HepG2 (cell line): ENCODE measurements around the gene FKTN. TPM values are rescaled to one million over a fixed set of nuclear protein-coding genes. Genes with fewer than 3 reads are reported as not detected.
A peak's percentile ranks its signal among the peaks of the same experiment; 100 is the strongest.

Source experiments
- CEBPB ChIP-seq: IDR thresholded peaks from 2 replicates; pipeline ENCODE4 v1.6.1; 2011; ENCODE audit warnings: low read depth, low read length, improper control_type of control experiment, borderline replicate concordance
- DRAP1 ChIP-seq: IDR thresholded peaks from 2 replicates; pipeline ENCODE4 v1.6.1; 2016; ENCODE audit warnings: missing genetic modification reagents, missing compliant biosample characterization
- ELF1 ChIP-seq: sonication (generic); formaldehyde crosslinking; IDR thresholded peaks from 2 replicates; pipeline ENCODE4 v1.4.0; 2020; ENCODE audit warnings: missing genetic modification reagents
- ESRRA ChIP-seq: sonication (generic); formaldehyde crosslinking; IDR thresholded peaks from 2 replicates; pipeline ENCODE4 v1.5.1; 2020; ENCODE audit warnings: mild to moderate bottlenecking, low read depth, missing genetic modification reagents
- FOXO4 ChIP-seq: sonication (generic); formaldehyde crosslinking; conservative IDR thresholded peaks from 2 replicates; pipeline ENCODE4 v1.8.1; 2023; ENCODE audit warnings: missing genetic modification reagents
- HES4 ChIP-seq: sonication (generic); formaldehyde crosslinking; IDR thresholded peaks from 2 replicates; pipeline ENCODE4 v1.9.0; 2021; ENCODE audit warnings: mild to moderate bottlenecking, missing genetic modification reagents, borderline replicate concordance
- HOXD1 ChIP-seq: sonication (generic); formaldehyde crosslinking; IDR thresholded peaks from 2 replicates; pipeline ENCODE4 v1.5.0; 2020; ENCODE audit warnings: missing genetic modification reagents
- KLF13 ChIP-seq: sonication (generic); formaldehyde crosslinking; IDR thresholded peaks from 2 replicates; pipeline ENCODE4 v1.4.0; 2020; ENCODE audit warnings: mild to moderate bottlenecking, missing genetic modification reagents
- KMT2B ChIP-seq: IDR thresholded peaks from 2 replicates; pipeline ENCODE4 v1.6.1; 2016; ENCODE audit warnings: missing genetic modification reagents, missing compliant biosample characterization
- PHF8 ChIP-seq: sonication (generic); formaldehyde crosslinking; IDR thresholded peaks from 2 replicates; pipeline ENCODE4 v1.5.0; 2020; ENCODE audit warnings: missing genetic modification reagents
- PPARG ChIP-seq: conservative IDR thresholded peaks from 2 replicates; pipeline ENCODE4 v1.6.1; 2016; ENCODE audit warnings: missing biosample characterization, missing genetic modification reagents
- RFXANK ChIP-seq: IDR thresholded peaks from 2 replicates; pipeline ENCODE4 v1.6.1; 2016
- SALL2 ChIP-seq: sonication (generic); formaldehyde crosslinking; IDR thresholded peaks from 2 replicates; pipeline ENCODE4 v1.8.1; 2023; ENCODE audit warnings: mild to moderate bottlenecking, missing genetic modification reagents, inconsistent platforms
- SAP130 ChIP-seq: IDR thresholded peaks from 2 replicates; pipeline ENCODE4 v1.6.1; 2016; ENCODE audit warnings: low read depth
- SNRNP70 ChIP-seq: fragments of 200-400 bp; formaldehyde crosslinking; IDR thresholded peaks from 2 replicates; pipeline ENCODE4 v1.6.1; 2017; ENCODE audit warnings: mild to moderate bottlenecking, low read depth, low read length, moderate library complexity
- THAP11 ChIP-seq: IDR thresholded peaks from 2 replicates; pipeline ENCODE4 v1.6.1; 2016; ENCODE audit warnings: missing biosample characterization, missing genetic modification reagents
- UBTF ChIP-seq: sonication (generic); formaldehyde crosslinking; IDR thresholded peaks from 2 replicates; pipeline ENCODE4 v1.4.0; 2020; ENCODE audit warnings: mild to moderate bottlenecking, missing genetic modification reagents
- XRCC5 ChIP-seq: fragments of 200-400 bp; formaldehyde crosslinking; optimal IDR thresholded peaks from 2 replicates; pipeline ENCODE3; 2017; ENCODE audit warnings: mild to moderate bottlenecking, low read length
- ZNF292 ChIP-seq: sonication (generic); formaldehyde crosslinking; IDR thresholded peaks from 2 replicates; pipeline ENCODE4 v1.8.1; 2022; ENCODE audit warnings: mild to moderate bottlenecking, low read depth, missing genetic modification reagents, borderline replicate concordance
- ZNF317 ChIP-seq: sonication (generic); formaldehyde crosslinking; IDR thresholded peaks from 2 replicates; pipeline ENCODE4 v1.5.0; 2020; ENCODE audit warnings: mild to moderate bottlenecking, missing genetic modification reagents
- ZNF329 ChIP-seq: sonication (generic); formaldehyde crosslinking; IDR thresholded peaks from 2 replicates; pipeline ENCODE4 v1.9.0; 2021; ENCODE audit warnings: low read depth, mild to moderate bottlenecking, missing genetic modification reagents
- ZNF337 ChIP-seq: sonication (generic); formaldehyde crosslinking; IDR thresholded peaks from 2 replicates; pipeline ENCODE4 v1.5.1; 2020; ENCODE audit warnings: missing genetic modification reagents, low read depth, mild to moderate bottlenecking, borderline replicate concordance
- ZNF557 ChIP-seq: sonication (generic); formaldehyde crosslinking; IDR thresholded peaks from 2 replicates; pipeline ENCODE4 v1.4.0; 2020; ENCODE audit warnings: missing genetic modification reagents
- ZNF580 ChIP-seq: IDR thresholded peaks from 2 replicates; pipeline ENCODE4 v1.6.1; 2016; ENCODE audit warnings: low read depth, borderline replicate concordance
- ZNF670 ChIP-seq: sonication (generic); formaldehyde crosslinking; IDR thresholded peaks from 2 replicates; pipeline ENCODE4 v1.8.0; 2022; ENCODE audit warnings: mild to moderate bottlenecking, missing genetic modification reagents, borderline replicate concordance
- ZSCAN29 ChIP-seq: sonication (generic); formaldehyde crosslinking; conservative IDR thresholded peaks from 2 replicates; pipeline ENCODE4 v1.4.0; 2020; ENCODE audit warnings: mild to moderate bottlenecking, missing genetic modification reagents
- ZSCAN31 ChIP-seq: sonication (generic); formaldehyde crosslinking; IDR thresholded peaks from 2 replicates; pipeline ENCODE4 v1.5.0; 2020; ENCODE audit warnings: low read depth, mild to moderate bottlenecking, missing genetic modification reagents
- polyA plus RNA-seq, 8 experiments: library from polyadenylated mRNA; depleted of rRNA in 3 of 8; stranded (reverse) in 7 of 8; unstranded in 1 of 8; fragments of >200 nt; fragmentation: Illumina TruSeq in 4 of 8; extraction: Trizol in 4 of 8; gene quantifications; 2 replicates each; pipeline versions ENCODE4 v1.2.1 to v1.2.3, GENCODE V29; 2011 to 2016; ENCODE audit warnings: low read depth in 4 of 8, missing spikeins in 1 of 8, mixed read lengths in 1 of 8; ENCODE audit not compliant: insufficient read depth in 1 of 8
- total RNA-seq, 5 experiments: library from RNA; depleted of rRNA; stranded (reverse); fragments of >200 nt; fragmentation: Illumina TruSeq; extraction: Trizol; gene quantifications; 2 replicates each; pipeline ENCODE4 v1.2.3, GENCODE V29; 2016; ENCODE audit warnings: low read depth in 1 of 5

Gene FKTN
- total and polyA plus RNA-seq, 2 of the 13 experiments (the other 11 are each of a cell fraction or from before 2014, with no cell fraction given) = 7.9 to 13.5 TPM

- TF ChIP-seq ZSCAN31 (peak; percentile 51; the same call in 1 of the 2 replicates), UBTF (CRISPR knock-in tag) (peak; percentile 66), ZNF580 (CRISPR knock-in tag) (peak; percentile 72; the same call in 1 of the 2 replicates), SNRNP70 (no peak), HOXD1 (CRISPR knock-in tag) (0 out of 2 replicates have a peak, but pooled peaks have one; percentile 64), KLF13 (CRISPR knock-in tag) (0 out of 2 replicates have a peak, but pooled peaks have one; percentile 73), SALL2 (CRISPR knock-in tag) (peak; percentile 62), ZNF317 (CRISPR knock-in tag) (peak; percentile 67; the same call in 1 of the 2 replicates), ZNF557 (CRISPR knock-in tag) (0 out of 2 replicates have a peak, but pooled peaks have one; percentile 77), SAP130 (CRISPR knock-in tag) (peak; percentile 86), RFXANK (CRISPR knock-in tag) (no peak), ELF1 (CRISPR knock-in tag) (peak; percentile 53), CEBPB (no peak), ZNF337 (peak; percentile 52; the same call in 1 of the 2 replicates), ZNF329 (CRISPR knock-in tag) (0 out of 2 replicates have a peak, but pooled peaks have one; percentile 59), ZNF292 (CRISPR knock-in tag) (peak; percentile 83), PPARG (0 out of 2 replicates have a peak, but pooled peaks have one; percentile 10), XRCC5 (peak; percentile 51), ZNF670 (CRISPR knock-in tag) (peak; percentile 66), THAP11 (CRISPR knock-in tag) (peak; percentile 91), HES4 (CRISPR knock-in tag) (0 out of 2 replicates have a peak, but pooled peaks have one; percentile 51), ZSCAN29 (CRISPR knock-in tag) (peak; percentile 78; the same call in 1 of the 2 replicates), PHF8 (CRISPR knock-in tag) (peak; percentile 80), DRAP1 (peak; percentile 26; the same call in 1 of the 2 replicates), KMT2B (CRISPR knock-in tag) (peak; percentile 99), ESRRA (CRISPR knock-in tag) (0 out of 2 replicates have a peak, but pooled peaks have one; percentile 25), FOXO4 (CRISPR knock-in tag) (no peak)
Observed at GRCh38 chr9:105557804-105558610, at the start of gene FKTN (continued).
